ENCODE measurements around the gene SESN1.
"Not testable (repeated sequence)": the region's sequence is repeated elsewhere in the genome, so short reads cannot be mapped to it uniquely, and the experiment has no call there.

The SESN1 gene

GRCh38 chr6:109096208-109096607 lies 1.6 kb upstream of the SESN1 start:
- no peak for DNase-seq
- in situ Hi-C loops (cut with MboI; ENCODE audit: low pct_unique_long_range_greater_than_20kb, low sequenced_read_pairs) = loop anchor here (25.0 kb wide), 1 partner anchor 1134 kb away; the partner anchor contains the start of gene SEC63

DNA sequence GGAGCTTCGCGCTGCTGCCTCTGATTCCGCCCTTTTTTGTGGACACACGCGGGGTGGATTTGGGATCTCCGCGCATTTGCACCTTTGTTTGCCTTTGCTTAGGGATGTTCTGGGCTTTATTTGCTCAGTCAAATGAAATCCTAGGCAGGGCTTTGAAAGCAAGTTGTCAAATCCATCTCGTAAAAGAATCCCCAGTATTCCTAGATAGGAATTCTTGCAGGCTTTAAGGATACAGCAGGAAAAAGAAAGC lies 1.1 kb upstream of the SESN1 start:
- no peak for DNase-seq
- in situ Hi-C loops (cut with MboI; ENCODE audit: low pct_unique_long_range_greater_than_20kb, low sequenced_read_pairs) = loop anchor here (25.0 kb wide), 1 partner anchor 1133 kb away; the partner anchor contains the start of gene SEC63

DNA sequence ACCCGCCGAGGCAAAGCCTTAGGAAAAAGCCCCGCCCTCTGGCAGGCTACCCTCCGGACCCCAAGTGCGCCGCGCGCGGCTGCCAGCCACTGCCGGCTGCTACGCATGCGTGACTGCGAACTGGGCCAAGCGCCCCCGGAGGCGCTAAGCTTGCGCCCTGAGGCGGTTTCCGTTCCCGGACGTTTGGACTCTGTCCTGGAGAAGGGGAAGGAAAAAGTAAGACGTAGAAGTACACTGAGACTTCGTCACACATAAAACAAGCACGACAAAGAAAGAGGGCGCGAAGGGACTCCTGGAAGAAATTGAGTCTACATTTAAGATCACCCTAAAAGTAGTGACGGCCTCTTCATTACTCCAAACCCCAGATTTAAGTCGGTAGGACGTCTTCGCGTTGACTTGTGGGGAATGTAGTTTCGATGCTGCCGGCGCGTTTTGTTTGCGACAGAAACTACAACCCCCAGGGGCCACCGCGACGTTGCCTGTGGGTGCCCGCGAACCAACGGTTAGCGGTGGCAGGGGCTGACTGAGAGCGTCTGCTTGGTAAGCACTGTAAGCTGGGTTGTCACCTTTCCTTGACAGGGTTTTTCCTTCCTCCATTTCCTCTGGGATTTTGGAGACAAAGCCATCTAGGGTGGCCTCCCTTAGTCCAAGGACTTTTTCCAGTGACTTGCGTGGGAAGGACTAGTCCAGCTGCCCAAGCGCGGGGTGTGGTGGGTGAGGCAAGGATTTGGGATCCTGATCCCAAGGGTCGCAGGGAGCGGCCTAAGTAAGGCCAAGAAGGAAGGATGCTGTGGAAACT lies 589 bp upstream of the SESN1 start, which contains the start of gene CEP57L1:
TSS of gene CEP57L1 (plus strand) at position 472 of the 799 bp plus-strand sequence. CDS start 49,715 bp downstream, outside the sequence.
- in situ Hi-C loops (cut with MboI; ENCODE audit: low pct_unique_long_range_greater_than_20kb, low sequenced_read_pairs) = loop anchor here (25.0 kb wide), 1 partner anchor 1133 kb away; the partner anchor contains the start of gene SEC63
- peak; percentile 98 for DNase-seq

- in situ Hi-C loops (cut with MboI; ENCODE audit: low pct_unique_long_range_greater_than_20kb, low sequenced_read_pairs) = loop anchor here (25.0 kb wide), 1 partner anchor 1132 kb away; the partner anchor contains the start of gene SEC63
- peak; percentile 24 for DNase-seq
Observed at GRCh38 chr6:109093732-109094415, 772 bp downstream of the SESN1 start.

- in situ Hi-C loops (cut with MboI; ENCODE audit: low pct_unique_long_range_greater_than_20kb, low sequenced_read_pairs) = loop anchor here (25.0 kb wide), 1 partner anchor 1130 kb away; the partner anchor contains the start of gene SEC63
- DNase-seq = no peak
Observed at GRCh38 chr6:109092074-109092473, 2.6 kb downstream of the SESN1 start.

GRCh38 chr6:109091314-109092024 lies 3.2 kb downstream of the SESN1 start:
- DNase-seq = no peak
- in situ Hi-C loops (cut with MboI; ENCODE audit: low pct_unique_long_range_greater_than_20kb, low sequenced_read_pairs) = loop anchor here (25.0 kb wide), 1 partner anchor 1129 kb away; the partner anchor contains the start of gene SEC63

DNA sequence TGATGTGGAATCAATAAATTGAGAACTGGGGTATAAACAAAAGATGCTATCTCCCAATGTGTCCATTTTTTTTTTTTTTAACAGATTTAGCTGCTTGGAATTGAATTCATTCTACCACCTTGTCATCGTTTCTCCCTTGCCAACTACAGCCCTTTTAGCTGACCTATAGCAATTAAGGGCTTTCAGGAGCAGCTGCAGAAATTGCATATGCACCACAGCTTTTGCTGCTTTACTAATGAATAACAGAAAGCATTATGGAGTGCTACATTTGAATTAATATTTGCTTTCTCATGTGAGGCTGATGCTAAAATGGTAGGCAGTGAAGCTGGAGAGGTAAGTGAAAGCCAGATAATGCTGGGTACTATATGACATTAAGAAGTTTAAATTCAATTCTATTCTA lies 5.7 kb downstream of the SESN1 start:
- DNase-seq = no peak
- in situ Hi-C loops (cut with MboI; ENCODE audit: low pct_unique_long_range_greater_than_20kb, low sequenced_read_pairs) = loop anchor here (25.0 kb wide), 1 partner anchor 1127 kb away; the partner anchor contains the start of gene SEC63

GRCh38 chr6:109087661-109088264 lies 6.9 kb downstream of the SESN1 start:
- in situ Hi-C loops (cut with MboI; ENCODE audit: low pct_unique_long_range_greater_than_20kb, low sequenced_read_pairs) = loop anchor here (25.0 kb wide), 1 partner anchor 1125 kb away; the partner anchor contains the start of gene SEC63
- no peak for DNase-seq

DNA sequence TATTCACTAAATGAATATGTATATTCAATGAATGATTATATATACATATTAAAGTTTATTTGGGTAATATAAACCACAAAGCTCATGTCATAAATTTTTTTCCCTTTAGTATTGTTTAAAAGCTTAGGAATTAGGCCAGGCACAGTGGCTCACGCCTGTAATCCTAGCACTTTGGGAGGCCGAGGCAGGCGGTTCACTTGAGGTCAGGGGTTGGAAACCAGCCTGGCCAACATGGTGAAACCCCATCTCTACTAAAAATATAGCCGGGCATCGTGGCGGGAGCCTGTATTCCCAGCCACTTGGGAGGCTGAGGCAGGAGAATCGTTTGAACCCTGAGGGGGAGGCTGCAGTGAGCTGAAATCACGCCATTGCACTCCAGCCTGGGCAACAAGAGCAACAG lies 10.5 kb downstream of the SESN1 start:
- not testable (repeated sequence) for DNase-seq
- in situ Hi-C loops (cut with MboI; ENCODE audit: low pct_unique_long_range_greater_than_20kb, low sequenced_read_pairs) = loop anchor here (25.0 kb wide), 1 partner anchor 1122 kb away; the partner anchor contains the start of gene SEC63

DNA sequence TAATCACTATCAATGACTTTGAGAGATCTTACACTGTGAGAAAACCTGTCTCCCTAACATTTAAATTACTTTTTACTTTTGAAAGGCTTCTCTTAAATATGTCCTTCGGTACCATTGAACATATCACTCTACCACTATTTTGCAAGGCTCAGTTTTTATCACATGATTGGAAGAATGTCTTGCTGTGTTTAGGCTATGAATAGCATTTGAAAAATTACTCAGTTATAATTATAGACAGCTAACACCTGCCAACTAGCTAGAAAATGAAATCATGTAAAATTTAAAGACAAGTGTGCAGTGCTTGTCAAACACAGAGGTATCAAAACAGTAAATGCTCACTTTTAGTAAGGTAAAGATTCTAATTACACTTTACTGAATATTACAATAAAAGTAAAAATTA lies 11.0 kb downstream of the SESN1 start:
- in situ Hi-C loops (cut with MboI; ENCODE audit: low pct_unique_long_range_greater_than_20kb, low sequenced_read_pairs) = loop anchor here (25.0 kb wide), 1 partner anchor 1121 kb away; the partner anchor contains the start of gene SEC63
- DNase-seq = no peak

- no peak for DNase-seq
- in situ Hi-C loops (cut with MboI; ENCODE audit: low pct_unique_long_range_greater_than_20kb, low sequenced_read_pairs) = loop anchor here (25.0 kb wide), 1 partner anchor 1120 kb away; the partner anchor contains the start of gene SEC63
Observed at GRCh38 chr6:109082188-109082577, 12.5 kb downstream of the SESN1 start.

DNA sequence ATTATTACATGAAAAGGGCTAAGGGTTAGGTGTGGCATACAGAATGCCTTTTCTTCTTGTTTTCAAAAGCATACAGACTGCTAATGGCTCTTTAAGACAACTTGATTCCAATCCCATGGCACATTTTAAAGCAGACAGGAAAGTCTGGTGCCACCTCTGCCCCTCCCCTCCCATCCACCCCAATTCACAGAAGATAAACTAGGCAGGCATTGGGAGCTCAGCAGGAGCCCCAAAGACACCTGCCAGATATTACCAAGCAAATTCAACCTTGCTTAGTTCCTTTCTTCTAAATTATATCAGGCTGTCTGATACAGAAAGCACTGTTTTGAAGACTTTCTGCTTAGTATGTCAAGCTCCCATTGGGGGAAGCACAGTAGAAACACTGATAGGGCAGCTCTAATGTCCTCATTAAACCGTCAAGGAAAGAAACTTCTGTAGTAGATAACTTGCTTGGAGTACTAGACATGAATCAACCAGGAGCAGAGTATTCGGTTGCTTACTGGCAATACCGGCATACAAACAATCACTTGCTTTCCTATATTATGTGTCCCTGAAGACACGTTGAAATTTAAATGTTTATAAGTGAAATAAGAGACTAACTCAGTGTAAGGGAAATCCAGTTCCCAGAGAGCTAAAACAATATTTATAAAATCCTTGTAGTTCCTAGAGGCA lies 13.0 kb downstream of the SESN1 start:
- DNase-seq = no peak
- in situ Hi-C loops (cut with MboI; ENCODE audit: low pct_unique_long_range_greater_than_20kb, low sequenced_read_pairs) = loop anchor here (25.0 kb wide), 1 partner anchor 1119 kb away; the partner anchor contains the start of gene SEC63

DNA sequence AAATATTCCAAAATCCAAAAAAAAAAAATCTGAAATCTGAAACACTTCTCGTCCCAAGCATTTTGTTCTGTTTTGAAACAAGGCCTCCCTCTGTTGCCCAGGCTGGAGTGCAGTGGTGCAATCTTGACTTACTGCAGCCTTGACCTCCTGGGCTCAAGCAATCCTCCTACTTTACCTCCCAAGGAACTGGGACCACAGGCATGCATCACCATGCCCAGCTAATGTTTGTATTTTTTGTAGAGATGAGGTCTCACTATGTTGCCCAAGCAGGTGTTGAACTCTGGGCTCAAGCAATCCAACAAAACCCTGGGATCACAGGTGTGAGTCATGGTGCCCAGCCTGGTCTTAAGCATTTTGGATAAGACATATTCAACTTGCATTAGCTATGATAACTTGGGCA lies 13.6 kb downstream of the SESN1 start:
- in situ Hi-C loops (cut with MboI; ENCODE audit: low pct_unique_long_range_greater_than_20kb, low sequenced_read_pairs) = loop anchor here (25.0 kb wide), 1 partner anchor 1119 kb away; the partner anchor contains the start of gene SEC63
- DNase-seq = no peak

GRCh38 chr6:109079981-109080380 lies 14.7 kb downstream of the SESN1 start:
- DNase-seq = no peak
- in situ Hi-C loops (cut with MboI; ENCODE audit: low pct_unique_long_range_greater_than_20kb, low sequenced_read_pairs) = loop anchor here (25.0 kb wide), 1 partner anchor 1118 kb away; the partner anchor contains the start of gene SEC63

DNA sequence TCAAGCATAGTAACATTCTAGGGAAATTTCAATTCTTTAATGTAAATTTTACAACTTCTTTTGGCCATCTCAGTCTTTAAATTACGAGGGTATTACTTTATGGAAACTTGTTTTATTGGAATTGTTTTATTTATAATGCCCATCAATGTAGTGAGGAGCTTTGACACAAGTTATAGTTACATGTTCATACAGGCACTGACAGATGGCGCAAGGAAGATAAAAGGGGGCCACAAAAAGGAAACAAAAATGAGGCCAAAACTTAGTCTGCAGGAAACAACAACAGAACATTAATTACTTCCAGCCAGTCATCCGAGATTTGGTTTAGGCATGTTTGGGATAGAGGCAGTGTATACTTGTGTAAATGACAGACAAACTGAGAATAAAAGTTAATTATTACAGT lies 18.3 kb downstream of the SESN1 start:
- in situ Hi-C loops (cut with MboI; ENCODE audit: low pct_unique_long_range_greater_than_20kb, low sequenced_read_pairs) = loop anchor here (25.0 kb wide), 1 partner anchor 1114 kb away; the partner anchor contains the start of gene SEC63
- peak; percentile 55 for DNase-seq

DNA sequence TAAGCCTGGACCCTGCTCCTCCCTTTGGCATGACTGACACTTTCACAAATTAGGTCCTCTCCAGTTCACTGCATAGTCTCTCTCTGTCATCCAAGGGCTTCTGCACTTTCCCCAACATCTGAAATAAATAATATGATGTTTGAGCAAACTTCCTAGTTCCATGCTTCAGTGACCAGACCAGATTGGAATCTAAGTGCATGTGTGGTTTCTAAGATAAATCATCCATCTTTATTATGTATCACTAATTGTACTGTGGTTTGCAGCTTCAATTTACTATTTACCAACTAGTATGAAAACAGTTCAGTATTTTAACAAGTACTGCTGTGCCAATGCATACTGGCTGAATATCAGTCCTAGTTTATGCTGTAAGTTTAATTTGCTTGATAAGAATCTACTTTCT lies 18.7 kb downstream of the SESN1 start:
- DNase-seq = no peak

GRCh38 chr6:109074133-109074415 lies 20.6 kb downstream of the SESN1 start:
- in situ Hi-C loops (cut with MboI; ENCODE audit: low pct_unique_long_range_greater_than_20kb, low sequenced_read_pairs) = no loop called here
- no peak for DNase-seq

More for the DNA sequence above, 18.7 kb downstream of the SESN1 start:
- in situ Hi-C loops (cut with MboI; ENCODE audit: low pct_unique_long_range_greater_than_20kb, low sequenced_read_pairs) = loop anchor here (25.0 kb wide), 1 partner anchor 1114 kb away; the partner anchor contains the start of gene SEC63

Data from KBM-7 (cell line).